IMR-90 (cell line): Measurements from ENCODE around the gene ZCCHC24. TPM values are rescaled to one million over a fixed set of nuclear protein-coding genes. Genes with fewer than 3 reads are reported as not detected.
A peak's percentile ranks its signal among the peaks of the same experiment; 100 is the strongest.

Source experiments
- ATAC-seq: fragments of 200-7000 bp; cut with Tn5 transposase; 2 replicates; pipeline ENCODE4 v1.9.1; 2020; ENCODE audit warnings: low read depth, mild to moderate bottlenecking, moderate library complexity
- BruUV-seq: library from RNA; stranded (reverse); fragments of 400-500 nt; replicated peaks from 2 replicates; lab custom pipeline; 2021; lab: Mats Ljungman, UMichigan
- CTCF ChIA-PET: fragments of 300-600 bp; formaldehyde crosslinking; extraction: SDS; loops from one replicate; lab custom pipeline; 2021; ENCODE audit warnings: antibody characterized with exemption; lab: Yijun Ruan, JAX
- POLR2A ChIA-PET: fragments of 300-600 bp; sonication (Branson Sonifier 250); formaldehyde crosslinking; loops from one replicate; lab custom pipeline; 2022; ENCODE audit warnings: antibody characterized with exemption; ENCODE audit not compliant: unreplicated experiment; lab: Charles Lee
- DNase-seq: peaks from one replicate; pipeline ENCODE4 v3.0.0; 2013
- H2AFZ ChIP-seq: replicated peaks from 2 replicates; pipeline ENCODE3; 2013; ENCODE audit warnings: low read length, mild to moderate bottlenecking; ENCODE audit not compliant: poor library complexity
- H2AK5ac ChIP-seq: 2 replicates; pipeline ENCODE4 v1.6.1; 2013; ENCODE audit warnings: low read depth, low read length, inconsistent platforms
- H2AK9ac ChIP-seq: replicated peaks from 2 replicates; pipeline ENCODE3; 2013; ENCODE audit warnings: mild to moderate bottlenecking, low read depth, low read length, moderate library complexity; ENCODE audit not compliant: poor library complexity
- H2BK120ac ChIP-seq: 2 replicates; pipeline ENCODE4 v1.6.1; 2013; ENCODE audit warnings: low read depth, low read length, inconsistent platforms
- H2BK15ac ChIP-seq: 3 replicates; pipeline ENCODE4 v1.6.1; 2013; ENCODE audit warnings: low read depth, low read length, inconsistent platforms
- H2BK20ac ChIP-seq: 2 replicates; pipeline ENCODE4 v1.6.1; 2013; ENCODE audit warnings: low read depth, mild to moderate bottlenecking, inconsistent platforms, low read length, moderate library complexity
- H2BK5ac ChIP-seq: 2 replicates; pipeline ENCODE4 v1.6.1; 2013; ENCODE audit warnings: mild to moderate bottlenecking, low read depth, low read length, inconsistent platforms; ENCODE audit not compliant: poor library complexity, severe bottlenecking
- H3K14ac ChIP-seq: replicated peaks from 2 replicates; pipeline ENCODE4 v1.6.1; 2013; ENCODE audit warnings: low read depth, low read length, inconsistent platforms
- H3K18ac ChIP-seq: 2 replicates; pipeline ENCODE4 v1.6.1; 2013; ENCODE audit warnings: low read depth, low read length, control low read depth
- H3K23ac ChIP-seq: 2 replicates; pipeline ENCODE4 v1.6.1; 2013; ENCODE audit warnings: low read depth, low read length, inconsistent platforms
- H3K27ac ChIP-seq: 2 replicates; pipeline ENCODE4 v1.5.1; 2013; ENCODE audit warnings: mild to moderate bottlenecking, control low read depth, low read length; ENCODE audit not compliant: insufficient read depth
- H3K27me3 ChIP-seq: 2 replicates; pipeline ENCODE4 v1.6.1; 2013; ENCODE audit warnings: low read length; ENCODE audit not compliant: control insufficient read depth, insufficient read depth
- H3K36me3 ChIP-seq: 2 replicates; pipeline ENCODE4 v1.6.1; 2013; ENCODE audit warnings: low read length, mixed read lengths; ENCODE audit not compliant: control insufficient read depth, insufficient read depth
- H3K4ac ChIP-seq: 2 replicates; pipeline ENCODE4 v1.6.1; 2013; ENCODE audit warnings: low read depth, low read length, inconsistent platforms
- H3K4me1 ChIP-seq: 2 replicates; pipeline ENCODE4 v1.6.1; 2013; ENCODE audit warnings: low read length, mixed read lengths; ENCODE audit not compliant: control insufficient read depth, insufficient read depth
- H3K4me2 ChIP-seq: 2 replicates; pipeline ENCODE4 v1.6.1; 2013; ENCODE audit warnings: low read depth, mild to moderate bottlenecking, control low read depth, low read length, moderate library complexity
- H3K4me3 ChIP-seq: 2 replicates; pipeline ENCODE4 v1.5.1; 2013; ENCODE audit warnings: low read depth, mild to moderate bottlenecking, control low read depth, low read length, moderate library complexity; ENCODE audit not compliant: insufficient read depth
- H3K56ac ChIP-seq: 2 replicates; pipeline ENCODE4 v1.6.1; 2013; ENCODE audit warnings: low read length, inconsistent platforms; ENCODE audit not compliant: insufficient read depth; ENCODE audit errors: extremely low read depth
- H3K79me1 ChIP-seq, 2 experiments: 2 replicates each; pipeline ENCODE4 v1.6.1; 2013; ENCODE audit warnings: low read length in 2 of 2, inconsistent platforms in 1 of 2, low read depth in 1 of 2
- H3K9ac ChIP-seq: 2 replicates; pipeline ENCODE4 v1.6.1; 2013; ENCODE audit warnings: low read depth, low read length, control low read depth
- H3K9me1 ChIP-seq: 2 replicates; pipeline ENCODE4 v1.6.1; 2013; ENCODE audit warnings: low read length, inconsistent platforms; ENCODE audit not compliant: insufficient read depth
- H3K9me3 ChIP-seq: 2 replicates; pipeline ENCODE4 v1.6.1; 2013; ENCODE audit warnings: low read length; ENCODE audit not compliant: control insufficient read depth, insufficient read depth
- H4K20me1 ChIP-seq: 2 replicates; pipeline ENCODE4 v1.6.1; 2013; ENCODE audit warnings: low read length, inconsistent platforms; ENCODE audit not compliant: insufficient read depth
- H4K5ac ChIP-seq: 2 replicates; pipeline ENCODE4 v1.6.1; 2013; ENCODE audit warnings: mild to moderate bottlenecking, low read depth, low read length, control low read depth
- H4K8ac ChIP-seq, 2 experiments: 2 replicates each; pipeline ENCODE4 v1.6.1; 2013; ENCODE audit warnings: low read depth in 2 of 2, low read length in 2 of 2, control low read depth in 1 of 2, inconsistent platforms in 1 of 2
- H4K91ac ChIP-seq: 2 replicates; pipeline ENCODE4 v1.6.1; 2013; ENCODE audit warnings: low read depth, low read length, inconsistent platforms; ENCODE audit not compliant: insufficient read depth
- BHLHE40 ChIP-seq: fragments of 150-350 bp; IDR thresholded peaks from 2 replicates; pipeline ENCODE4 v1.6.1; 2016; ENCODE audit warnings: mild to moderate bottlenecking, low read depth, low read length
- FOS ChIP-seq: fragments of 150-350 bp; IDR thresholded peaks from 2 replicates; pipeline ENCODE4 v1.6.1; 2016; ENCODE audit warnings: low read depth, low read length
- MAZ ChIP-seq: IDR thresholded peaks from 2 replicates; pipeline ENCODE4 v1.6.1; 2012; ENCODE audit warnings: low read depth, mild to moderate bottlenecking, low read length, improper control_type of control experiment, moderate library complexity, borderline replicate concordance
- MXI1 ChIP-seq: IDR thresholded peaks from 2 replicates; pipeline ENCODE4 v1.6.1; 2012; ENCODE audit warnings: low read depth, mild to moderate bottlenecking, low read length, moderate library complexity, borderline replicate concordance
- NFE2L2 ChIP-seq: fragments of 150-350 bp; IDR thresholded peaks from 2 replicates; pipeline ENCODE4 v1.6.1; 2016; ENCODE audit warnings: low read depth, mild to moderate bottlenecking, low read length
- POLR2A ChIP-seq: IDR thresholded peaks from 2 replicates; pipeline ENCODE4 v1.6.1; 2012; ENCODE audit warnings: mild to moderate bottlenecking, low read depth, low read length
- RAD21 ChIP-seq: IDR thresholded peaks from 2 replicates; pipeline ENCODE4 v1.6.1; 2012; ENCODE audit warnings: low read length, improper control_type of control experiment
- RCOR1 ChIP-seq: IDR thresholded peaks from 2 replicates; pipeline ENCODE4 v1.6.1; 2012; ENCODE audit warnings: mild to moderate bottlenecking, low read length, improper control_type of control experiment; ENCODE audit not compliant: insufficient replicate concordance
- RFX5 ChIP-seq: IDR thresholded peaks from 2 replicates; pipeline ENCODE4 v1.8.0; 2012; ENCODE audit warnings: low read depth, mild to moderate bottlenecking, low read length, moderate library complexity
- SMC3 ChIP-seq: fragments of 150-350 bp; IDR thresholded peaks from 2 replicates; pipeline ENCODE4 v1.6.1; 2016; ENCODE audit warnings: low read depth, mild to moderate bottlenecking, antibody characterized with exemption, low read length, moderate library complexity
- USF2 ChIP-seq: fragments of 150-350 bp; IDR thresholded peaks from 2 replicates; pipeline ENCODE4 v1.6.1; 2017; ENCODE audit warnings: mild to moderate bottlenecking, antibody characterized with exemption, low read length, low read depth
- WGBS, 2 experiments: methylation state at CpG; one replicate each; pipeline versions ENCODE4 v1.1.5 to v1.1.7; 2013; ENCODE audit warnings: missing lambda C conversion rate in 2 of 2; ENCODE audit not compliant: insufficient read length in 1 of 2; ENCODE audit errors: extremely low coverage in 2 of 2; 5-methylcytosine and 5-hydroxymethylcytosine counted together
- dilution Hi-C: fragments of 300-500 bp; cut with HindIII; formaldehyde crosslinking; loops from one replicate; pipeline ENCODE4 v1.14.3; 2018; ENCODE audit warnings: low sequenced_read_pairs; ENCODE audit not compliant: unreplicated experiment
- in situ Hi-C: fragments of 300-500 bp; cut with MboI; formaldehyde crosslinking; loops from 3 replicates; pipeline ENCODE4 v1.14.3; 2019; ENCODE audit warnings: low sequenced_read_pairs, inconsistent platforms, mixed read lengths
- intact Hi-C: fragments of 100-400 bp; cut with micrococcal nuclease; formaldehyde crosslinking; loops from 2 replicates; pipeline ENCODE4 v1.10.0; 2022
- polyA plus RNA-seq, 3 experiments: library from polyadenylated mRNA; depleted of rRNA; stranded (reverse); fragments of >200 nt; gene quantifications; 2 replicates each; pipeline ENCODE4 v1.2.3, GENCODE V29; 2012; ENCODE audit warnings: low replicate concordance in 1 of 3
- total RNA-seq: library from RNA; depleted of rRNA; stranded (reverse); fragments of >200 nt; gene quantifications from 2 replicates; pipeline ENCODE4 v1.2.3, GENCODE V29; 2012
- TF ChIP-seq, protein P1 (sequence below): conservative IDR thresholded peaks from 2 replicates; pipeline ENCODE4 v1.5.1; 2012; ENCODE audit warnings: mild to moderate bottlenecking, low read depth, low read length, improper control_type of control experiment

ZCCHC24 gene
- total and polyA plus RNA-seq, 2 of the 4 experiments (the other 2 are of a cell fraction): 15.1 to 25.9 TPM

GRCh38 chr10:79397575-79398303, 47.7 kb downstream of the ZCCHC24 start:
- Histone ChIP-seq H3K4ac (peak overlapping the region; percentile 100), H3K4me2 (no peak overlapping the region), H3K9me1 (peaks cover 29% of the 10 kb centered on the region)

More at GRCh38 chr10:79397575-79398303, 47.7 kb downstream of the ZCCHC24 start:
- peak overlapping the region; percentile 4; the same call in 1 of the 2 replicates for H4K5ac ChIP-seq
- peak overlapping the region; percentile 98 for H4K91ac ChIP-seq
- H3K14ac ChIP-seq: peak overlapping the region; percentile 79; the same call in 1 of the 2 replicates
- in situ Hi-C loops: loop anchor here (25.0 kb wide), 1 partner anchor 90 kb away; no protein-coding TSS in a partner anchor
- H3K9me3 ChIP-seq: no peaks in the 10 kb centered on the region
- BruUV-seq: no TSS peak
- peak; percentile 35 for DNase-seq
- H3K79me1 ChIP-seq: peaks cover 56 to 77% of the 10 kb centered on the region in 2 experiments
- CTCF ChIA-PET: no interaction called here
- dilution Hi-C loops: no loop called here
- no peak overlapping the region for H3K9ac ChIP-seq
- H2AK5ac ChIP-seq: peak overlapping the region; percentile 98
- no peak overlapping the region for H2BK20ac ChIP-seq
- peak overlapping the region; percentile 99 for H2AK9ac ChIP-seq
- H4K20me1 ChIP-seq: peaks cover 3% of the 10 kb centered on the region
- WGBS, 2 experiments: 39% methylated on average over 6 of the region's 17 CpGs; no CpG with 5 or more reads in 1 of the 2 experiments
- no peaks in the 10 kb centered on the region for H3K27me3 ChIP-seq
- POLR2A ChIA-PET: no interaction called here
- peak overlapping the region; percentile 95; the same call in 1 of the 2 replicates for H3K27ac ChIP-seq
- ATAC-seq: no peak
- peak overlapping the region; percentile 77; the same call in 2 of the 3 replicates for H2BK15ac ChIP-seq
- no peak overlapping the region for H3K56ac ChIP-seq
- TF ChIP-seq RFX5 (no peak), BHLHE40 (no peak), USF2 (no peak), MAZ (no peak), POLR2A (no peak), SMC3 (no peak), MXI1 (no peak), FOS (no peak), NFE2L2 (no peak), RCOR1 (no peak), RAD21 (no peak)
- TF ChIP-seq, protein P1, sequence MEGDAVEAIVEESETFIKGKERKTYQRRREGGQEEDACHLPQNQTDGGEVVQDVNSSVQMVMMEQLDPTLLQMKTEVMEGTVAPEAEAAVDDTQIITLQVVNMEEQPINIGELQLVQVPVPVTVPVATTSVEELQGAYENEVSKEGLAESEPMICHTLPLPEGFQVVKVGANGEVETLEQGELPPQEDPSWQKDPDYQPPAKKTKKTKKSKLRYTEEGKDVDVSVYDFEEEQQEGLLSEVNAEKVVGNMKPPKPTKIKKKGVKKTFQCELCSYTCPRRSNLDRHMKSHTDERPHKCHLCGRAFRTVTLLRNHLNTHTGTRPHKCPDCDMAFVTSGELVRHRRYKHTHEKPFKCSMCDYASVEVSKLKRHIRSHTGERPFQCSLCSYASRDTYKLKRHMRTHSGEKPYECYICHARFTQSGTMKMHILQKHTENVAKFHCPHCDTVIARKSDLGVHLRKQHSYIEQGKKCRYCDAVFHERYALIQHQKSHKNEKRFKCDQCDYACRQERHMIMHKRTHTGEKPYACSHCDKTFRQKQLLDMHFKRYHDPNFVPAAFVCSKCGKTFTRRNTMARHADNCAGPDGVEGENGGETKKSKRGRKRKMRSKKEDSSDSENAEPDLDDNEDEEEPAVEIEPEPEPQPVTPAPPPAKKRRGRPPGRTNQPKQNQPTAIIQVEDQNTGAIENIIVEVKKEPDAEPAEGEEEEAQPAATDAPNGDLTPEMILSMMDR: no peak
- peak overlapping the region; percentile 68 to 99; a peak in 2 of 4 replicates for H4K8ac ChIP-seq
- H2BK120ac ChIP-seq: peak overlapping the region; percentile 99
- H3K23ac ChIP-seq: peak overlapping the region; percentile 96
- H3K4me1 ChIP-seq: peaks cover 37% of the 10 kb centered on the region
- H3K4me3 ChIP-seq: no peak overlapping the region
- intact Hi-C loops: no loop called here
- H3K36me3 ChIP-seq: peaks cover 30% of the 10 kb centered on the region; the same call in 1 of the 2 replicates
- peak overlapping the region; percentile 98 for H2BK5ac ChIP-seq
- H3K18ac ChIP-seq: peak overlapping the region; percentile 22; the same call in 1 of the 2 replicates
- H2AFZ ChIP-seq: peak overlapping the region; percentile 26
